IMR-90 (cell line): ENCODE data around the gene ZNF708. TPM values are rescaled to one million over a fixed set of nuclear protein-coding genes. Genes with fewer than 3 reads are reported as not detected.

Source experiments
- ATAC-seq: fragments of 200-7000 bp; cut with Tn5 transposase; 2 replicates; pipeline ENCODE4 v1.9.1; 2020; ENCODE audit warnings: low read depth, mild to moderate bottlenecking, moderate library complexity
- BruUV-seq: library from RNA; stranded (reverse); fragments of 400-500 nt; replicated peaks from 2 replicates; lab custom pipeline; 2021; lab: Mats Ljungman, UMichigan
- CTCF ChIA-PET: fragments of 300-600 bp; formaldehyde crosslinking; extraction: SDS; loops from one replicate; lab custom pipeline; 2021; ENCODE audit warnings: antibody characterized with exemption; lab: Yijun Ruan, JAX
- POLR2A ChIA-PET: fragments of 300-600 bp; sonication (Branson Sonifier 250); formaldehyde crosslinking; loops from one replicate; lab custom pipeline; 2022; ENCODE audit warnings: antibody characterized with exemption; ENCODE audit not compliant: unreplicated experiment; lab: Charles Lee
- DNase-seq: peaks from one replicate; pipeline ENCODE4 v3.0.0; 2013
- H2AFZ ChIP-seq: replicated peaks from 2 replicates; pipeline ENCODE3; 2013; ENCODE audit warnings: low read length, mild to moderate bottlenecking; ENCODE audit not compliant: poor library complexity
- H2AK5ac ChIP-seq: 2 replicates; pipeline ENCODE4 v1.6.1; 2013; ENCODE audit warnings: low read depth, low read length, inconsistent platforms
- H2AK9ac ChIP-seq: replicated peaks from 2 replicates; pipeline ENCODE3; 2013; ENCODE audit warnings: mild to moderate bottlenecking, low read depth, low read length, moderate library complexity; ENCODE audit not compliant: poor library complexity
- H2BK120ac ChIP-seq: 2 replicates; pipeline ENCODE4 v1.6.1; 2013; ENCODE audit warnings: low read depth, low read length, inconsistent platforms
- H2BK15ac ChIP-seq: 3 replicates; pipeline ENCODE4 v1.6.1; 2013; ENCODE audit warnings: low read depth, low read length, inconsistent platforms
- H2BK20ac ChIP-seq: 2 replicates; pipeline ENCODE4 v1.6.1; 2013; ENCODE audit warnings: low read depth, mild to moderate bottlenecking, inconsistent platforms, low read length, moderate library complexity
- H2BK5ac ChIP-seq: 2 replicates; pipeline ENCODE4 v1.6.1; 2013; ENCODE audit warnings: mild to moderate bottlenecking, low read depth, low read length, inconsistent platforms; ENCODE audit not compliant: poor library complexity, severe bottlenecking
- H3K14ac ChIP-seq: replicated peaks from 2 replicates; pipeline ENCODE4 v1.6.1; 2013; ENCODE audit warnings: low read depth, low read length, inconsistent platforms
- H3K18ac ChIP-seq: 2 replicates; pipeline ENCODE4 v1.6.1; 2013; ENCODE audit warnings: low read depth, low read length, control low read depth
- H3K23ac ChIP-seq: 2 replicates; pipeline ENCODE4 v1.6.1; 2013; ENCODE audit warnings: low read depth, low read length, inconsistent platforms
- H3K27ac ChIP-seq: 2 replicates; pipeline ENCODE4 v1.5.1; 2013; ENCODE audit warnings: mild to moderate bottlenecking, control low read depth, low read length; ENCODE audit not compliant: insufficient read depth
- H3K27me3 ChIP-seq: 2 replicates; pipeline ENCODE4 v1.6.1; 2013; ENCODE audit warnings: low read length; ENCODE audit not compliant: control insufficient read depth, insufficient read depth
- H3K36me3 ChIP-seq: 2 replicates; pipeline ENCODE4 v1.6.1; 2013; ENCODE audit warnings: low read length, mixed read lengths; ENCODE audit not compliant: control insufficient read depth, insufficient read depth
- H3K4ac ChIP-seq: 2 replicates; pipeline ENCODE4 v1.6.1; 2013; ENCODE audit warnings: low read depth, low read length, inconsistent platforms
- H3K4me1 ChIP-seq: 2 replicates; pipeline ENCODE4 v1.6.1; 2013; ENCODE audit warnings: low read length, mixed read lengths; ENCODE audit not compliant: control insufficient read depth, insufficient read depth
- H3K4me2 ChIP-seq: 2 replicates; pipeline ENCODE4 v1.6.1; 2013; ENCODE audit warnings: low read depth, mild to moderate bottlenecking, control low read depth, low read length, moderate library complexity
- H3K4me3 ChIP-seq: 2 replicates; pipeline ENCODE4 v1.5.1; 2013; ENCODE audit warnings: low read depth, mild to moderate bottlenecking, control low read depth, low read length, moderate library complexity; ENCODE audit not compliant: insufficient read depth
- H3K56ac ChIP-seq: 2 replicates; pipeline ENCODE4 v1.6.1; 2013; ENCODE audit warnings: low read length, inconsistent platforms; ENCODE audit not compliant: insufficient read depth; ENCODE audit errors: extremely low read depth
- H3K79me1 ChIP-seq, 2 experiments: 2 replicates each; pipeline ENCODE4 v1.6.1; 2013; ENCODE audit warnings: low read length in 2 of 2, inconsistent platforms in 1 of 2, low read depth in 1 of 2
- H3K9ac ChIP-seq: 2 replicates; pipeline ENCODE4 v1.6.1; 2013; ENCODE audit warnings: low read depth, low read length, control low read depth
- H3K9me1 ChIP-seq: 2 replicates; pipeline ENCODE4 v1.6.1; 2013; ENCODE audit warnings: low read length, inconsistent platforms; ENCODE audit not compliant: insufficient read depth
- H3K9me3 ChIP-seq: 2 replicates; pipeline ENCODE4 v1.6.1; 2013; ENCODE audit warnings: low read length; ENCODE audit not compliant: control insufficient read depth, insufficient read depth
- H4K20me1 ChIP-seq: 2 replicates; pipeline ENCODE4 v1.6.1; 2013; ENCODE audit warnings: low read length, inconsistent platforms; ENCODE audit not compliant: insufficient read depth
- H4K5ac ChIP-seq: 2 replicates; pipeline ENCODE4 v1.6.1; 2013; ENCODE audit warnings: mild to moderate bottlenecking, low read depth, low read length, control low read depth
- H4K8ac ChIP-seq, 2 experiments: 2 replicates each; pipeline ENCODE4 v1.6.1; 2013; ENCODE audit warnings: low read depth in 2 of 2, low read length in 2 of 2, control low read depth in 1 of 2, inconsistent platforms in 1 of 2
- H4K91ac ChIP-seq: 2 replicates; pipeline ENCODE4 v1.6.1; 2013; ENCODE audit warnings: low read depth, low read length, inconsistent platforms; ENCODE audit not compliant: insufficient read depth
- CHD1 ChIP-seq: IDR thresholded peaks from 2 replicates; pipeline ENCODE4 v1.6.1; 2012; ENCODE audit warnings: low read depth, low read length, improper control_type of control experiment
- FOS ChIP-seq: fragments of 150-350 bp; IDR thresholded peaks from 2 replicates; pipeline ENCODE4 v1.6.1; 2016; ENCODE audit warnings: low read depth, low read length
- MAFK ChIP-seq: IDR thresholded peaks from 2 replicates; pipeline ENCODE4 v1.6.1; 2012; ENCODE audit warnings: low read depth, low read length, improper control_type of control experiment
- MAZ ChIP-seq: IDR thresholded peaks from 2 replicates; pipeline ENCODE4 v1.6.1; 2012; ENCODE audit warnings: low read depth, mild to moderate bottlenecking, low read length, improper control_type of control experiment, moderate library complexity, borderline replicate concordance
- MXI1 ChIP-seq: IDR thresholded peaks from 2 replicates; pipeline ENCODE4 v1.6.1; 2012; ENCODE audit warnings: low read depth, mild to moderate bottlenecking, low read length, moderate library complexity, borderline replicate concordance
- POLR2A ChIP-seq: IDR thresholded peaks from 2 replicates; pipeline ENCODE4 v1.6.1; 2012; ENCODE audit warnings: mild to moderate bottlenecking, low read depth, low read length
- RAD21 ChIP-seq: IDR thresholded peaks from 2 replicates; pipeline ENCODE4 v1.6.1; 2012; ENCODE audit warnings: low read length, improper control_type of control experiment
- RCOR1 ChIP-seq: IDR thresholded peaks from 2 replicates; pipeline ENCODE4 v1.6.1; 2012; ENCODE audit warnings: mild to moderate bottlenecking, low read length, improper control_type of control experiment; ENCODE audit not compliant: insufficient replicate concordance
- RFX5 ChIP-seq: IDR thresholded peaks from 2 replicates; pipeline ENCODE4 v1.8.0; 2012; ENCODE audit warnings: low read depth, mild to moderate bottlenecking, low read length, moderate library complexity
- SMC3 ChIP-seq: fragments of 150-350 bp; IDR thresholded peaks from 2 replicates; pipeline ENCODE4 v1.6.1; 2016; ENCODE audit warnings: low read depth, mild to moderate bottlenecking, antibody characterized with exemption, low read length, moderate library complexity
- WGBS, 2 experiments: methylation state at CpG; one replicate each; pipeline versions ENCODE4 v1.1.5 to v1.1.7; 2013; ENCODE audit warnings: missing lambda C conversion rate in 2 of 2; ENCODE audit not compliant: insufficient read length in 1 of 2; ENCODE audit errors: extremely low coverage in 2 of 2; 5-methylcytosine and 5-hydroxymethylcytosine counted together
- dilution Hi-C: fragments of 300-500 bp; cut with HindIII; formaldehyde crosslinking; loops from one replicate; pipeline ENCODE4 v1.14.3; 2018; ENCODE audit warnings: low sequenced_read_pairs; ENCODE audit not compliant: unreplicated experiment
- in situ Hi-C: fragments of 300-500 bp; cut with MboI; formaldehyde crosslinking; loops from 3 replicates; pipeline ENCODE4 v1.14.3; 2019; ENCODE audit warnings: low sequenced_read_pairs, inconsistent platforms, mixed read lengths
- intact Hi-C: fragments of 100-400 bp; cut with micrococcal nuclease; formaldehyde crosslinking; loops from 2 replicates; pipeline ENCODE4 v1.10.0; 2022
- polyA plus RNA-seq, 3 experiments: library from polyadenylated mRNA; depleted of rRNA; stranded (reverse); fragments of >200 nt; gene quantifications; 2 replicates each; pipeline ENCODE4 v1.2.3, GENCODE V29; 2012; ENCODE audit warnings: low replicate concordance in 1 of 3
- total RNA-seq: library from RNA; depleted of rRNA; stranded (reverse); fragments of >200 nt; gene quantifications from 2 replicates; pipeline ENCODE4 v1.2.3, GENCODE V29; 2012
- TF ChIP-seq, protein P1 (sequence below): fragments of 150-350 bp; IDR thresholded peaks from 2 replicates; pipeline ENCODE4 v1.6.1; 2016; ENCODE audit warnings: low read depth, mild to moderate bottlenecking, low read length, moderate library complexity, borderline replicate concordance
- TF ChIP-seq, protein P2 (sequence below): conservative IDR thresholded peaks from 2 replicates; pipeline ENCODE4 v1.5.1; 2012; ENCODE audit warnings: mild to moderate bottlenecking, low read depth, low read length, improper control_type of control experiment

ZNF708 gene
- total and polyA plus RNA-seq, 2 of the 4 experiments (the other 2 are of a cell fraction), result 1.7 to 4.7 TPM

DNA sequence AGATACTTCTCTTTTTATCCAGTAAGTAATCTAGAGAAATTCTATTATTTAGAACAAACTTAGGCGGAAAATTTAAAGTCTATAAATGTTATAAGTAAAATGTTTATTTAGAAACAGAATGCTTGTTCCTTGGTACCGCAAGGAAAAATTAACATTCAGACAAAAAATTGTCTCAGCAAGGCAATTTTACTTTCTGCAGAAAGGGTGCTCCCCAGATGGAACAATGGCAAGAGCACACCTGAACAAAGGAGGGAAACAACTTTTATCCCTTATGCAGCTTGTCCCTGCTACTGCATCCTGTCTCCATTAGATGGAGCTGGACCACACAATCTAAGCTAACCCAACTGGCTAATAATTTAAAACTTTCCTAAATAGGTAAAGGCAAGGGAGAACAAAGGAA is 6.5 kb upstream of the ZNF708 start:
- CTCF ChIA-PET, result no interaction called here
- Histone ChIP-seq H3K36me3 (no peaks in the 10 kb centered on the region), H4K91ac (no peak overlapping the region)

More for the DNA sequence above, 6.5 kb upstream of the ZNF708 start:
- no peak overlapping the region for H3K23ac ChIP-seq
- ATAC-seq (no peak), DNase-seq (no peak)
- no peak overlapping the region for H3K4me3 ChIP-seq
- H2BK120ac ChIP-seq, result no peak overlapping the region
- no peak overlapping the region for H4K5ac ChIP-seq
- no peak overlapping the region for H3K14ac ChIP-seq
- H2BK15ac ChIP-seq, result no peak overlapping the region
- H3K18ac ChIP-seq, result no peak overlapping the region
- no peak overlapping the region for H2AK9ac ChIP-seq
- H4K8ac ChIP-seq, result no peak overlapping the region
- H4K20me1 ChIP-seq, result no peaks in the 10 kb centered on the region
- no peak overlapping the region for H2AK5ac ChIP-seq
- no peaks in the 10 kb centered on the region for H3K27me3 ChIP-seq
- in situ Hi-C loops (no loop called here), dilution Hi-C loops (no loop called here), intact Hi-C loops (no loop called here)
- H3K79me1 ChIP-seq, result no peaks in the 10 kb centered on the region
- H3K56ac ChIP-seq, result no peak overlapping the region
- no peak overlapping the region for H2BK5ac ChIP-seq
- peaks cover 3% of the 10 kb centered on the region; the same call in 1 of the 2 replicates for H3K9me3 ChIP-seq
- no peaks in the 10 kb centered on the region for H3K9me1 ChIP-seq
- whole genome bisulfite sequencing, 2 experiments, result no CpG with 5 or more reads among the region's 2 CpGs
- H3K4ac ChIP-seq, result no peak overlapping the region
- H3K27ac ChIP-seq, result no peak overlapping the region
- H3K4me1 ChIP-seq, result no peaks in the 10 kb centered on the region
- BruUV-seq, result no TSS peak
- H3K4me2 ChIP-seq, result no peak overlapping the region
- H3K9ac ChIP-seq, result no peak overlapping the region
- H2BK20ac ChIP-seq, result no peak overlapping the region
- POLR2A ChIA-PET, result no interaction called here
- no peak overlapping the region for H2AFZ ChIP-seq
- no peak for TF ChIP-seq RAD21
- TF ChIP-seq POLR2A, result no peak
- no peak for TF ChIP-seq RFX5
- TF ChIP-seq MAFK, result no peak
- no peak for TF ChIP-seq FOS
- no peak for TF ChIP-seq MXI1
- TF ChIP-seq CHD1, result no peak
- TF ChIP-seq, protein P1, sequence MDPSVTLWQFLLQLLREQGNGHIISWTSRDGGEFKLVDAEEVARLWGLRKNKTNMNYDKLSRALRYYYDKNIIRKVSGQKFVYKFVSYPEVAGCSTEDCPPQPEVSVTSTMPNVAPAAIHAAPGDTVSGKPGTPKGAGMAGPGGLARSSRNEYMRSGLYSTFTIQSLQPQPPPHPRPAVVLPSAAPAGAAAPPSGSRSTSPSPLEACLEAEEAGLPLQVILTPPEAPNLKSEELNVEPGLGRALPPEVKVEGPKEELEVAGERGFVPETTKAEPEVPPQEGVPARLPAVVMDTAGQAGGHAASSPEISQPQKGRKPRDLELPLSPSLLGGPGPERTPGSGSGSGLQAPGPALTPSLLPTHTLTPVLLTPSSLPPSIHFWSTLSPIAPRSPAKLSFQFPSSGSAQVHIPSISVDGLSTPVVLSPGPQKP, result no peak
- TF ChIP-seq SMC3, result no peak
- TF ChIP-seq, protein P2, sequence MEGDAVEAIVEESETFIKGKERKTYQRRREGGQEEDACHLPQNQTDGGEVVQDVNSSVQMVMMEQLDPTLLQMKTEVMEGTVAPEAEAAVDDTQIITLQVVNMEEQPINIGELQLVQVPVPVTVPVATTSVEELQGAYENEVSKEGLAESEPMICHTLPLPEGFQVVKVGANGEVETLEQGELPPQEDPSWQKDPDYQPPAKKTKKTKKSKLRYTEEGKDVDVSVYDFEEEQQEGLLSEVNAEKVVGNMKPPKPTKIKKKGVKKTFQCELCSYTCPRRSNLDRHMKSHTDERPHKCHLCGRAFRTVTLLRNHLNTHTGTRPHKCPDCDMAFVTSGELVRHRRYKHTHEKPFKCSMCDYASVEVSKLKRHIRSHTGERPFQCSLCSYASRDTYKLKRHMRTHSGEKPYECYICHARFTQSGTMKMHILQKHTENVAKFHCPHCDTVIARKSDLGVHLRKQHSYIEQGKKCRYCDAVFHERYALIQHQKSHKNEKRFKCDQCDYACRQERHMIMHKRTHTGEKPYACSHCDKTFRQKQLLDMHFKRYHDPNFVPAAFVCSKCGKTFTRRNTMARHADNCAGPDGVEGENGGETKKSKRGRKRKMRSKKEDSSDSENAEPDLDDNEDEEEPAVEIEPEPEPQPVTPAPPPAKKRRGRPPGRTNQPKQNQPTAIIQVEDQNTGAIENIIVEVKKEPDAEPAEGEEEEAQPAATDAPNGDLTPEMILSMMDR, result no peak
- TF ChIP-seq RCOR1, result no peak
- TF ChIP-seq MAZ, result no peak
